ENCODE measurements around the gene RPS27L.
"Not testable (repeated sequence)": the region's sequence is repeated elsewhere in the genome, so short reads cannot be mapped to it uniquely, and the experiment has no call there.

DNA sequence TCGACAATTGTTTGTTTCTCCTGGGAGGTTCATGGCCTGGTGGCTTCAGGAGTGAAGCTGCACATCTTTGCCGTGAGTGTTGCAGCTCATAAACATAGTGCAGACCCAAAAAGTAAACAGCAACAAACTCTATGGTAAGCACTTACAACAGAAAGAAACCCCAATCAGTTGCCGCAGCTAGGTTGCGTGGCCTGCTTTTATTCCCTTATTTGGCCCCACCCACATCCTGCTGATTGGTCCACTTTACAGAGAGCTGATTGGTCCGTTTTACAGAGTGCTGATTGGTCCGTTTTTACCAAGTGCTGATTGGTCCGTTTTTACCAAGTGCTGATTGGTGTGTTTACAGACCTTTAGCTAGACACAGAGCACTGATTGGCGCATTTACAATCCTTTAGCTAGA is 51.9 kb downstream of the RPS27L start:
- TF ChIP-seq, protein P1, sequence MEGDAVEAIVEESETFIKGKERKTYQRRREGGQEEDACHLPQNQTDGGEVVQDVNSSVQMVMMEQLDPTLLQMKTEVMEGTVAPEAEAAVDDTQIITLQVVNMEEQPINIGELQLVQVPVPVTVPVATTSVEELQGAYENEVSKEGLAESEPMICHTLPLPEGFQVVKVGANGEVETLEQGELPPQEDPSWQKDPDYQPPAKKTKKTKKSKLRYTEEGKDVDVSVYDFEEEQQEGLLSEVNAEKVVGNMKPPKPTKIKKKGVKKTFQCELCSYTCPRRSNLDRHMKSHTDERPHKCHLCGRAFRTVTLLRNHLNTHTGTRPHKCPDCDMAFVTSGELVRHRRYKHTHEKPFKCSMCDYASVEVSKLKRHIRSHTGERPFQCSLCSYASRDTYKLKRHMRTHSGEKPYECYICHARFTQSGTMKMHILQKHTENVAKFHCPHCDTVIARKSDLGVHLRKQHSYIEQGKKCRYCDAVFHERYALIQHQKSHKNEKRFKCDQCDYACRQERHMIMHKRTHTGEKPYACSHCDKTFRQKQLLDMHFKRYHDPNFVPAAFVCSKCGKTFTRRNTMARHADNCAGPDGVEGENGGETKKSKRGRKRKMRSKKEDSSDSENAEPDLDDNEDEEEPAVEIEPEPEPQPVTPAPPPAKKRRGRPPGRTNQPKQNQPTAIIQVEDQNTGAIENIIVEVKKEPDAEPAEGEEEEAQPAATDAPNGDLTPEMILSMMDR (IDR thresholded peaks at IDR 0.05; ENCODE audit: low read depth, low read length) = not testable (repeated sequence)
- TF ChIP-seq EZH2phosphoT487 (IDR thresholded peaks at IDR 0.05; ENCODE audit: low read depth) = not testable (repeated sequence)
